ENCODE results near the gene CPSF3. TPM values are rescaled to one million over a fixed set of nuclear protein-coding genes. Genes with fewer than 3 reads are reported as not detected.

CPSF3 gene
- total and polyA plus RNA-seq, 2 of the 8 experiments (the other 6 are each of a cell fraction or from before 2014, with no cell fraction given), result 44.5 to 93.3 TPM

DNA sequence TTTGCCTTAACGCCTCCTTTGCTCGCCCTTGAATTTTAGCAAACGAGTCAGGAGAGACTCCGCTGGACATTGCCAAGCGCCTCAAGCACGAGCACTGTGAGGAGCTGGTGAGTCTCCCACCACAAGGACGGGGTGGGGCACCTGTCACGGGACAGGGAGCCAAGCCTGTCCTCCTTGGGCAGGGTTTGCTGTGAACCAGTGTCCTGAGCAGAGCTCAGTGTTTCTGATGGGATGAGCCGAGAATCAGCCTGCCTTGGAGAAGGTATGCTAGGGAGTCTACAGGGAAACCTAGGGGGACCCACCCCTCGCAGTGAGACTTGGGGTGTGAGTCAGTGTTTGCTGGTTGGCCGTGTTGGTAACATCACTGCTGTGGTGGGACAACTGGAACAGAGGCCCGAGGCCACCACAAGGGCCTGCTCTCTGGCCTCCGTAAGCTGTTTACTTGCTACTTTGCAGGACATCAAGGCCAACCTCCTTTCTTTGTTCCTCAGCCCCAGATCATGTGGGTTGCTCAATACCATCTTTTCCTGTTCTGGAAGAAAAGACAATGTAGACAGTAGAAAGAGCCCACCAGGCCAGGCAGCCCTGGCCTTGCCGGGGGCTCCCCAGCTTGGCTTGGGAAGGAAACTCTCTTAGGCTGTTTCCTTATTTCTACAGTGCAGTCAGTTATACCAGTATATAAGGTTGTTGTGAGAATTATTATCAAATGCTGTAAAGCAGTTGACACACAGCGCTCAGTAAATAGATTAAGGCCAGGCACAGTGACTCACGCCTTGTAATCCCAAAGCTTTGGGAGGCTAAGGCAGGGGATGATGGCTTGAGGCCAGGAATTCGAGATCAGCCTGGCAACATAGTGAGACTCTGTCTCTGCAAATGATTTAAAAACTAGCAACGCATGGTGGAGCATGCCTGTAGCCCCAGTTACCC lies 42.5 kb upstream of the CPSF3 start:
- Histone ChIP-seq H3K56ac (replicated peaks; ENCODE audit: insufficient read length, low read depth, low read length) (no peak overlapping the region), H3K79me1 (ENCODE audit: low read depth, low read length) (no peaks in the 10 kb centered on the region), H2BK5ac (ENCODE audit: low read depth, low read length) (no peak overlapping the region; the same call in 1 of the 2 replicates), H4K8ac (ENCODE audit: extremely low read depth, insufficient read depth, low read length) (0 out of 2 replicates have a peak overlapping the region, but pooled peaks have one; percentile 15), H2AFZ (ENCODE audit: low read length) (no peak overlapping the region), H3K36me3 (ENCODE audit: control insufficient read depth in 2 of 4, insufficient read depth in 4 of 4, low read length in 3 of 4) (peaks cover 0 to 6% (median 2%) of the 10 kb centered on the region in 4 experiments; a peak in 2 of 8 replicates), H3K4me1 (replicated peaks in 1 of 4; ENCODE audit: control insufficient read depth in 3 of 4, insufficient read depth in 4 of 4, low read length in 3 of 4) (peaks cover 0 to 9% (median 4%) of the 10 kb centered on the region in 4 experiments; a peak in 4 of 7 replicates), H3K4me2 (ENCODE audit: insufficient read depth in 1 of 2, low read depth in 2 of 2, low read length in 2 of 2) (no peak overlapping the region), H3K79me2 (ENCODE audit: control insufficient read depth in 1 of 2, insufficient read depth in 2 of 2, low read length in 2 of 2) (no peaks in the 10 kb centered on the region), H3K27ac (ENCODE audit: low read depth, low read length) (no peak overlapping the region), H3K23ac (ENCODE audit: insufficient read length) (no peak overlapping the region), H2AK5ac (ENCODE audit: low read depth, low read length) (no peak overlapping the region), H3K18ac (ENCODE audit: extremely low read depth, low read length) (no peak overlapping the region), H3K9ac (replicated peaks in 1 of 4; ENCODE audit: extremely low read depth in 1 of 4, low read depth in 3 of 4, low read length in 3 of 4) (no peak overlapping the region), H4K91ac (replicated peaks; ENCODE audit: insufficient read length, low read length) (no peak overlapping the region), H2BK15ac (ENCODE audit: low read length) (no peak overlapping the region), H3K4me3 (ENCODE audit: extremely low read depth in 1 of 4, insufficient read depth in 2 of 4, low read depth in 3 of 4, low read length in 4 of 4) (no peak overlapping the region), H2BK120ac (replicated peaks; ENCODE audit: low read depth, low read length) (no peak overlapping the region), H2BK20ac (ENCODE audit: low read length) (no peak overlapping the region), H2BK12ac (ENCODE audit: low read depth, low read length) (no peak overlapping the region), H3K14ac (ENCODE audit: insufficient read length) (no peak overlapping the region), H3K23me2 (ENCODE audit: low read depth, low read length) (no peaks in the 10 kb centered on the region), H3K27me3 (replicated peaks in 1 of 4; ENCODE audit: control insufficient read depth in 3 of 4, extremely low read depth in 1 of 4, insufficient read depth in 3 of 4, low read length in 3 of 4) (no peaks in the 10 kb centered on the region), H4K20me1 (replicated peaks in 1 of 2; ENCODE audit: control insufficient read depth in 1 of 2, insufficient read depth in 2 of 2, low read length in 2 of 2) (no peaks in the 10 kb centered on the region), H3K9me3 (ENCODE audit: insufficient read depth in 2 of 2, low read depth in 1 of 2, low read length in 1 of 2) (no peaks in the 10 kb centered on the region), H3K4ac (replicated peaks; ENCODE audit: insufficient read length, low read depth, low read length) (no peak overlapping the region), H4K5ac (ENCODE audit: insufficient read length, low read depth, low read length) (no peak overlapping the region)
- ChIA-PET POLR2A (ENCODE audit: partially characterized antibody) (interaction anchor here (1.7 kb wide), 1 partner anchor 42 kb away, joined by 4 read pairs; the partner anchor contains the start of gene ITGB1BP1), CTCF (ENCODE audit: partially characterized antibody) (interaction anchor here (0.6 to 2.1 kb wide), 4 partner anchors 10 to 478 kb away, joined by 3 to 8 read pairs (median 5); no protein-coding TSS in a partner anchor)
- DNase-seq (ENCODE audit: low read depth in 1 of 2, low spot score in 2 of 2), result no peak
- 91% methylated on average over 18 of the region's 18 CpGs; no CpG with 5 or more reads in 1 of the 2 experiments for WGBS, 2 experiments (ENCODE audit: extremely low coverage in 1 of 2, insufficient coverage in 1 of 2, insufficient read length in 1 of 2, insufficient replicate concordance in 2 of 2, low coverage in 1 of 2, low lambda C conversion rate in 2 of 2, missing lambda C conversion rate in 1 of 2)
- no peak for FAIRE-seq
- no peak for TF ChIP-seq HDAC6 (IDR thresholded peaks at IDR 0.05; ENCODE audit: low read depth, low read length)
- no peak for TF ChIP-seq EGR1 (IDR thresholded peaks at IDR 0.05; ENCODE audit: borderline replicate concordance, low read depth, low read length)
- no peak for TF ChIP-seq SIN3A (conservative IDR thresholded peaks at IDR 0.05 in 1 of 2, IDR thresholded peaks at IDR 0.05 in 1 of 2; ENCODE audit: low read depth in 1 of 2, low read length in 2 of 2)
- no peak for TF ChIP-seq TCF12 (IDR thresholded peaks at IDR 0.05; ENCODE audit: low read depth, low read length)
- TF ChIP-seq NANOG (IDR thresholded peaks at IDR 0.05; ENCODE audit: insufficient read depth, low read depth, low read length, poor library complexity, severe bottlenecking), result no peak
- no peak for TF ChIP-seq POU5F1 (IDR thresholded peaks at IDR 0.05; ENCODE audit: low read depth, low read length)
- TF ChIP-seq EP300 (IDR thresholded peaks at IDR 0.05; ENCODE audit: borderline replicate concordance in 1 of 2, low read depth in 2 of 2, low read length in 2 of 2), result no peak
- TF ChIP-seq HDAC2 (IDR thresholded peaks at IDR 0.05; ENCODE audit: borderline replicate concordance in 1 of 2, low read depth in 2 of 2, low read length in 2 of 2), result no peak
- no peak for TF ChIP-seq GABPA (IDR thresholded peaks at IDR 0.05; ENCODE audit: borderline replicate concordance, insufficient read depth, low read length)
